IPS DF 4.7 (cell line): Measurements from ENCODE around the gene GRIN3B.

Experiments
- DNase-seq: peaks from one replicate; pipeline ENCODE4 v3.0.0-alpha.2; 2013; ENCODE audit warnings: low spot score; ENCODE audit errors: extremely low read depth

The GRIN3B gene

DNA sequence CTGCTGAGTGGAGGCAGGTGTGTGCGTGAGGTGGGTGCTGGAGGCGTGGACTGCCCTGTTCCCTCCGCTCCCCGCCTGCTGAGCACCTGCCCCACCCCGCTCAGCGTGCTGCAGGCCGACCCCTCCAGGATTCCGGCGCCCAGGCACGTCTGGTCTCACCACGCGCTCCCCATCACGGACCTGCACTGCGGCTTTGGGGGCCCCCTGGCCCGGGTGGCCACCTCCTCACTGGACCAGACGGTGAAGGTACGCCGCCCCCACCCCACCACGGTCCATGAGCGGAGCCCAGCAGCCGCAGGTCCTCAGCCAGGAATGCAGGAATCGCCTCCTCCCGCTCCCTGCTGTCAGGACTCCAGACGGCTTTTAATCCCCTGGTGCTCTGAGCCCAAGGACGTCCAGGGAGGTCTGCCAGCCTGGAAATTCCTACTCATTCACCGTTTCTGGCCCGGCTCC lies 10.1 kb upstream of the GRIN3B start:
- no peak for DNase-seq

DNA sequence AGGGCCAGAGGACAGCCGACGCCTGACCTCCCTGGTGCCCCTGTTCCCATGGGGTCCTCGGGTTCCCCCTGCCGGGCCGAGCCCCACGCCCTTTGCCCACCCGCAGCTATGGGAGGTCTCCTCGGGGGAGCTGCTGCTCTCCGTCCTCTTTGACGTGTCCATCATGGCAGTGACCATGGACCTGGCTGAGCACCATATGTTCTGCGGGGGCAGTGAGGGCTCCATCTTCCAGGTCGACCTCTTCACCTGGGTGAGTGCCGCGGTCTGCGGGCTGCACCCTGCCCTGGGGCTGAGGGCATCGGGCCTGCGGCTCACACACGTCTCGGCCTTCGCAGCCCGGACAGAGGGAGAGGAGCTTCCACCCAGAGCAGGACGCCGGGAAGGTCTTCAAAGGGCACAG lies 9.5 kb upstream of the GRIN3B start:
- no peak for DNase-seq

DNA sequence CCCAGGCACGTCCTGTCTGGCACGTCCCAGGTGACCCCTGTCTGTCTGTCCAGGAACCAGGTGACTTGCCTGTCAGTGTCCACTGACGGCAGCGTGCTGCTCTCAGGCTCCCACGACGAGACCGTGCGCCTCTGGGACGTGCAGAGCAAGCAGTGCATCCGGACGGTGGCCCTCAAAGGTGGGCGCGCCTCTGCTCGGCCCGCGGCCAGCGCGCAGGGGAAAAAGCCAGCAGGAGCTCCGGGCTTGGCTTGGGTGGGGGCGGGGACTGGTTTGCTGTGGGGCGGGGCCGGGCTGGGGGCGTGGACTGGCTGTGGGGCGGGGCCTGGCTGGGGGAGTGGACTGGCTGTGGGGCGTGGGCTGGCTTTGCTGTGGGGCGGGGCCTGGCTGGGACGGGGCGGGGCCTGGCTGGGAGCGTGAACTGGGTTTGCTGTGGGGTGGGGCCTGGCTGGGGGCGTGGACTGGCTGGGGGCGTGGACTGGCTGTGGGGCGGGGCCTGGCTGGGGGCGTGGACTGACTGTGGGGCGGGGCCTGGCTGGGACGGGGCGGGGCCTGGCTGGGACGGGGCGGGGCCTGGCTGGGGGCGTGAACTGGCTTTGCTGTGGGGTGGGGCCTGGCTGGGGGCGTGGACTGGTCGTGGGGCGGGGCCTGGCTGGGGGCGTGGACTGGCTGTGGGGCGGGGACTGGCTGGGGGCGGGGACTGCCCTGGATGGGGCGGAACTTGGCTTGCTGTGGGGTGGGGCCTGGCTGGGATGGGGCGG lies 8.9 kb upstream of the GRIN3B start:
- no peak for DNase-seq

DNA sequence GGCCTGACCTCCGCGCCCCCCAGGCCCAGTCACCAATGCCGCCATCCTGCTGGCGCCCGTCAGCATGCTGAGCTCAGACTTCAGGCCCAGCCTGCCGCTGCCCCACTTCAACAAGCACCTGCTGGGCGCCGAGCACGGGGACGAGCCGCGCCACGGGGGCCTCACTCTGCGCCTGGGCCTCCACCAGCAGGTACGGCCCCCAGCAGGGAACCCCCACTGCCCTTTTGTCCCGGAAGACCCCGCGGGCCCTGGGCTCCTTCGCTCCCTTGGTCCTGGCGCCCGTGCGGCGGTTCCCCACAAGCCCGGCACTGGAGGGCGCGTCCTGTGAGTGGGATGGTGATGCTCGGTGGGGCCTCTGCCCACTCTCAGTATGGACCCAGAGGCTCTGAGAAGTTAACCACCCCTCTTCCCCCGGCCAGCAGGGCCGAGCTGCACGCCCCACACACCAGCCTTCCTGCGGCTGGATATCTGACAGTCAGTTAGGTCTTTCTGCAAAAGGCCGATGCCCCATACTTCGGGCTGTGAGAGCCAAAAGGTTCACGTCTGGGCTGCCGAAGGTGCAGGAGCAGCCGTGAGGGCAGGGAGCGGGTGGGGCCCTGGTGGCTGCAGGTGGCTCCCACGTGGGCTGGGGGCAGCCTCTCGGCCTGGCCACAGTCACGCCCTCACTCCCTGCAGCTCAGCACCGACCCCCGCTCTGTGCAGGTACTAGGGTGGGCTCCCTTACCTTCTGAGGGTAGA lies 8.1 kb upstream of the GRIN3B start:
- DNase-seq = no peak

DNA sequence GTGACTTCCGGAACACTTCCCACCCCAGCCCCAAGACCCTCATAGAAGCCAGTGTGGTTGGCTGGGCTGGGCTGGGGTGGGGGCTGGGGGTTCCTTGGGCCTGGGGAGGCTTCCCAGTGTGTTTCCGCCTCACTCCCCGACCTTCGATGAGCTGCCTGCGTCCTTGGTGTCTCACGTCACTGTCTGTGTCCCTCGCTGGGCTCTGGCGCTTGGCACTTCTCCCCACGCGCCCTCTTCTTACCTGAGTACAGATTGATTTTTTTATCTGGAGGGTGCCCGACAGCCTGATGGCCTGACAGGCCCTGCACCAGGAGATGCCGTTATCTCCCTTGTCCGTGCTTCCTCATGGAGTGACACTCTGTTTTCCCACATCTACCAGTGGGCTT lies 7.6 kb upstream of the GRIN3B start:
- DNase-seq = no peak

DNA sequence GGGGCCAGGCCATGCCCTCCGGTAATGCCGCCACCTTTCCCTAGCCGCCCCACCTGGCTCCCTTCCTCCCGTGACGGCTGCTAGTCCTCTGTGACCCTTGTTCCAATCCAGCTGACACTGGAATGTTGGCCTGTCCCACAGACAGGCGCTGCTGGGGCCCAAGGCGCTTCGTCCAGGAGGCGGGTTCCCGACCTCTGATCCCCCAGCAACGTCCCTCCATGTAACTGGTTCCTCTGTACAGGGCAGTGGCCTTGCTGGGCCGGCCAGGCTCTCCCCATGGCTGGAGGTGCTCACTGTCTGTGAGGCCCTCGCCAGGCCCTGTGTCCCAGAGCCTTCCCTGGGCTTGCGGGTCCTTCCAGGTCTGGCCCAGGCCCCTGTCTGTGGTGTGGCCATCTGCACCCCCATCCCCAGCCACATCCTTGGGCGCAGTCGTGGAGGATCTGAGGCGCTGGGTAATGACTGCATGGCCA lies 6.8 kb upstream of the GRIN3B start:
- no peak for DNase-seq

DNA sequence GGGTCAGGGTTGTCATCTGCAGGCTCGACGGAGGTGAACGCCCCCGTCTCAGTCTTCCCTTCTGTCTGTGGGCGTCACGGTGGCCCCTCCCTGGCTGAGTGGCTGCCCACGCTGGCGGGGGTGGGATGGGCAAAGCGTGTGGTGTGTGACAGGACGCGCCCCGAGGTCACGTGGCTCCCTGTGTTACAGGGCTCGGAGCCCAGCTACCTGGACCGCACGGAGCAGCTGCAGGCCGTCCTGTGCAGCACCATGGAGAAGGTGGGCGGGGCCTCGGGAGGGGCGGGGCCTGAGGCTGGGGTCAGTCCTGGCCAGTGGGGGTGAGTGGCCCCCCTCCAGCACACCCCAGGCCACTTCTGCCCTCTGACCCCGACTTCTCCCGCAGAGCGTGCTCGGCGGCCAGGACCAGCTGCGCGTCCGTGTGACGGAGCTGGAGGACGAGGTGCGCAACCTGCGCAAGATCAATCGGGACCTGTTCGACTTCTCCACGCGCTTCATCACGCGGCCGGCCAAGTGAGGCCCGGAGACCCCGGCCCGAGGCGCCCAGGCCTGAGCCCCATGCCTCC lies 6.3 kb upstream of the GRIN3B start:
- no peak for DNase-seq

DNA sequence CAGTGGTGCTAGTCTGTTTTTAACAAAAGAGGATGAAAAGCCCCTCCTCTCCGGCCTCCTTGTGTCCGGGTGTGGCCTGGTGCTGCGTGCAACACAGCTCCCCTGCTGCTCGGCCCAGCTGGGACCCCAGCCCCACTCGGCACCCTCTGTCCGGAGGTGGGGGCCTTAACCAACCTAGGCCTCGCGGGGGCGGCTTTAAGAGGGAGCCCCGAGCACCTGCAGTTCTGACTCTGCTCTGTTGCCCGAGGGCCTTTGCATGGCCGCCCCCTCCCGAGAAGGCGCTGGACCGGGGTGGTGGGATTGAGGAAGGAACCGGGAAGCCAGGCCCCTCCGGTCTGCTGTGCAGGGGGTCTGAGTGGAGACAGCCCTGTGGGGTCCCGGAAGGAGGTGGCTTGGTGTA lies 5.7 kb upstream of the GRIN3B start:
- DNase-seq = no peak

DNA sequence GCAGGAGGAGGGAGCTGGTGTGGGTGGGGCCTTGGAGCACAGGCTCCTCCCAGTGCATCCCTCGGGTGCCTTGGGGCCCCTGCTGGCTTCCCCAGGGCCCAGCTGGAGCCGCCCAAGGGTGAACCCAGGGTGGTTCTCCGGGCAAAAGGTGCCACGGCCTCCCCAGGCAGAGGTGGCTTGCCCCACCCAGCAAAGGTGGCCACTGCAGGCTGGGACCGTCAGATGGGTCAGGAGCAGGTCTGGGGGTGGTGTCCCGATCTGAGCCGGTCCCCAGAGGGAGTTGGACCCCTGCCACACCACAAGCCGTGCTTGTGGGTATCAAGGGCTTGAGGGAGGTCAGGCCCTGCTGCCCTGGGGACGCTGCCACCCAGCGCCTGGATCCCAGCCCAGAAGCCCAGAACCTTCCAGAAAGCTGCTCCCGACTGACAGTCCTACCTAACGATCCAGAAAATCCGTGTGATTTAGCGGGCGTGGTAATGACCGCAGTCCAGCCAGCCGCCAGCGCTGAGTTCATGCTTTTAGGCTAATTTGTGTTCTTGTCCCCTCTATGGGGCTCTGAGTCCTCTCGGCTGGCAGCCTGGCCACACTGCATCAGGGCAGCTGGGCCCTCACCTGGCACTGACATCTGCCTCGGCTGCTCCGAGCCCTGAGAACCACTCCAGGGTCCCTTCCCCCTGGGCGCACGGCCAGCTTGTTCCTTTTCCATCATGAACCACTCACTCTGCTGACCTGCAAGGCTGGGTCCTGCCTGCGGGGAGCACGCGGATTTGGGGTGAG lies 5.0 kb upstream of the GRIN3B start:
- no peak for DNase-seq

DNA sequence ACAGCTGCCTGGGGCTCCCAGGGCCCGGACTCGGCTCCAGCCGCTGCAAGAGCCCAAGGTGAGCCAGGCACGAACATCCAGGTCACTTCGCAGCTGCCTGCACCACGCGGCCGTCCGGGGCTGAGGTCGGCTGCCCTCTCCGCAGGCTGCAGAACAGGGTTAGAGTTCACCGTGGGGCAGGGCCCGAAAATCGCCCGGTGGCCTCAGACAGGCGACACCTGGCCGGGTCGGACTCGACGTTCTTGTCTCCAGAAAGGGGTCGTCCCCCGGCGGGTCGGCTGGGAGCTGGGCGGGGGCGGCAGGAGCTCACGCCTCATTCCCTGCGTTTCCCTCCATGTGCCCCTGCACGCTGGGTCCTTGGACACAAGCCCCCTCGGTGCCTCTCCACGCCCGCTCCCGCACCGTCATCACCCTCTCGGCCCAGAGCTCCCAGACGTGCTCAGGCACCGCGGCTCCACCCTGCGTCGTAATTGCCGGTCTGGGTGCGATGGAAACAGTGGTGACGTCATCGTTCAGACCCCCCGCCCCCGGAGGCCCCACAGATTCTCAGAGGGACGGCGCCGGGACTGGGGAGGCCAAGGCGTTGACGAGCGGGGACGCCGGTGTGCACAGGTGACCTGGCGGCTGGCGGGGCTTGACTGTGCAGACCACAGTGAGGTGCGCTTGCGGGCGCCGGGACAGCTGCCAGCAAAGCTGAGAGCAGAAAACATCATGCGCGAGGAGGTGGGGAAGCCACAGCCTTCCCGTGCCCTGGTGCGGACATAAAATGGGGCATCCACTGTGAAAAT lies 4.0 kb upstream of the GRIN3B start:
- no peak for DNase-seq

DNA sequence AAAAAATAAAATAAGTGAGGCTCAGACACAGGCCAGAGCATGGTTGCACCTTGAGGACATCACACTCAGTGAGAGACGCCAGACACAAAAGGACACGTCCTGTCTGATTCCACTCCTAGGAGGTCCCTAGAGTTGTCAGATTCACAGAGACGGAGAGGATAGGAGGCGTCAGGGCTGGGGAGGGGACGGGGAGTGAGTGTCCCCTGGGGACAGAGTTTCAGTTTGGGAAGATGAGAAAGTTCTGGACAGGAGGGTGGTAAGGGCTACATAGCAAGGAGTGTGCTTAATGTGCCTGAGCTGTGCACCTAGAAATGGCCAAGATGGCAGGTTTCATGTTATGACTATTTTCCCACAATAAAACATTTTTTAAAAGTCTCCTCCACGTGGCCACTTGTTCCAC lies 2.2 kb upstream of the GRIN3B start:
- DNase-seq = no peak

DNA sequence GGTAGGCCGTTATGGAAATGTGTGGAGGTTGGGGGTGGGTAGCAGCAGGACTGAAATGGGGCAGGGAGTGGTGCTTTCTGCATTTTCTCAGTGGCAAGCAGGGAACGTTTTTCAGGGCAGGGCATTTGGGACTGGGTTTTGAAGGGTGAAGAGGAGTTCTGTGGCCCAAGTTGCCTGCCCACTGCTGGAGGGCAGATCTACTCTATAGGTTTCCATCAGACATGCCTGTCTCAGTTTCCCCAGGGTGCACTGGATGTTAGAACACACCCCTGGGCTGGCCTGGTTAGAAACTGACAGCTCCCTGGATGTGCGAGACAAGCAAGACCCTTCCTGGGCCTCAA lies 870 bp upstream of the GRIN3B start:
- no peak for DNase-seq

DNA sequence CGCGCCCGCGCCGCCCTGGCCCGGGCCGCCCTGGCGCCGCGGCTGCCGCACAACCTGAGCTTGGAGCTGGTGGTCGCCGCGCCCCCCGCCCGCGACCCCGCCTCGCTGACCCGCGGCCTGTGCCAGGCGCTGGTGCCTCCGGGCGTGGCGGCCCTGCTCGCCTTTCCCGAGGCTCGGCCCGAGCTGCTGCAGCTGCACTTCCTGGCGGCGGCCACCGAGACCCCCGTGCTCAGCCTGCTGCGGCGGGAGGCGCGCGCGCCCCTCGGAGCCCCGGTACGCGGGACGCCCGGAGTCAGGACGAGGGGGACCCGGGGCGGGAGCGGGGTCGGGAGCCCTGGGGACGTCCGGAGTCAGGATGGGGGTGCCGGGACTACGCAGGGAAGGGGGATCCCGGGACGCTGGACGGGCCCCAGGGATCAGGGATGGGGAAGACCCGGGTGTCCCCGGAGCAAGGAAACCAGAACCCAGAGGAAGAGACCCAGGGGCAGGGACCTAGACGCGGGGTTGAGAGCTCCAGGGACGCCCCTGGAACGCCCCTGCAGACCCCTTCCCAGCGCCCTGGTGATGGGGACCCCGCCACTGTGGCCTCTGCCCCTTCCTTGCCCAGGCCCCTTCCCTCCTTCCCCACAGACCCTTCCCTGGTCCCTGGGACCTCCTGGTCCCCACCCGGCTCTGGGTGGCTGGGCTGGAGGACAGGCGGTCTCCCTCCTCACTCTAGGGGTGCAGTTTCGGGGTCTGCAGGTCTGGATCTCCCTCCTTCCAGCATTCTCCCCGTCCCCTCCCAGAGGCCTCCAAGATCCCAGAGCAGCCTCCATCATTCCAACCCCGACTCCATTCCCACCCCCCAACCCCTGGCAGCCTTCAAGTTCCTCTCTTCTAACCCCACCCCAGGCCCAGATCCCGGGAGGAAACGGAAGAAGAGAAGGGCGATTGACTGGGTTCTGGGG lies 645 bp downstream of the GRIN3B start:
- DNase-seq = no peak

DNA sequence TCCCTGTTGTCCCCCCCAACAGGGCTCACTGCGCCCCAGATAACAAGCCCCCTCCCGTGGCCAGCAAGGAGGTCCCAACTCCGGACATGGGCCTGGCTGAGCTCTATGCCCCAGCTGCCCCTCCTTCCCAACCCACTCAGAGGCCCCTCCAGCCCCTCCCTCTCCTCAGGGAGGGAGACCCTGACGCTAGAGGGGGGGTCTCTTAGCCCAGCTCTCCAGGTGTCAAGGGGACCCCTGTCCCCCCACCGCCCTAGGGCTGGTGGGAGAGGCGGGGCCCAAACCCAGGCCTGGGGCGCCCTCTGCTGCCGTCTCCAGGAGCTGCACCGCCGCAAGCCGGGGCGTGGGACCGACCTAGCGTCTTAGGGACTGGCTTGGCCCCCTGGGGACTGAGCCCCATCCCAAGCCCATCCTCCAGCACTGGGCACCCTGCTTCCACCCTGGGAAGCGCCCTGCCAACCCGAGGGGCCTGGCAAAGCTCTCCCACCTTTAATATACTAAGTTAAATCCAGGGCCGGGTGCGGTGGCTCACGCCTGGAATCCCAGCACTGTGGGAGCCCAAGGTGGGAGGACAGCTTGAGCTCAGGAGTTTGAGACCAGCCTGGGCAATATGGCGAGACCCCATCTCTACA lies 1.4 kb downstream of the GRIN3B start:
- DNase-seq = no peak

DNA sequence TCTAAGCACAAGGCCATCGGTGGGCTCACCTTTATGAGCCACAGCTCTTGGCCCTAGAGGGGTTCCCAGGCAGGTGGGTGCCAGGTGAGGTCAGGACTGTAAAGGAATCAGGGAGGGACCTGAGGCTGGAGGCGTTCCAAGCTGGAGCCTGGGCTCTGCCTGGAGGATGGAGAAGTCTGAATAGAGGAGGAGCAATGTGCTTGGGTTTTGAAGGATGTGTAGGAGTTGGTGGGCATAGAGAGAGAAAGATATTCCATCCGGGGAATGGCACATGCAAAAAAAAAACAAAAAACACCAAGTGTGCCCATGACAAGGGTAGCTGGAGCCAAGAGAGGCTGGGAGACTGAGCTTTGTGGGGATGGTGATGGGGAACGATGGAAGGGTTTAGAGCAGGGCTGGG lies 2.4 kb downstream of the GRIN3B start:
- no peak for DNase-seq

DNA sequence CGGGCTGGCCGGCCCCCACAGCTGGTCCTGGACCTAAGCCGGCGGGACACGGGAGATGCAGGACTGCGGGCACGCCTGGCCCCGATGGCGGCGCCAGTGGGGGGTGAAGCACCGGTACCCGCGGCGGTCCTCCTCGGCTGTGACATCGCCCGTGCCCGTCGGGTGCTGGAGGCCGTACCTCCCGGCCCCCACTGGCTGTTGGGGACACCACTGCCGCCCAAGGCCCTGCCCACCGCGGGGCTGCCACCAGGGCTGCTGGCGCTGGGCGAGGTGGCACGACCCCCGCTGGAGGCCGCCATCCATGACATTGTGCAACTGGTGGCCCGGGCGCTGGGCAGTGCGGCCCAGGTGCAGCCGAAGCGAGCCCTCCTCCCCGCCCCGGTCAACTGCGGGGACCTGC lies 3.1 kb downstream of the GRIN3B start:
- no peak for DNase-seq

DNA sequence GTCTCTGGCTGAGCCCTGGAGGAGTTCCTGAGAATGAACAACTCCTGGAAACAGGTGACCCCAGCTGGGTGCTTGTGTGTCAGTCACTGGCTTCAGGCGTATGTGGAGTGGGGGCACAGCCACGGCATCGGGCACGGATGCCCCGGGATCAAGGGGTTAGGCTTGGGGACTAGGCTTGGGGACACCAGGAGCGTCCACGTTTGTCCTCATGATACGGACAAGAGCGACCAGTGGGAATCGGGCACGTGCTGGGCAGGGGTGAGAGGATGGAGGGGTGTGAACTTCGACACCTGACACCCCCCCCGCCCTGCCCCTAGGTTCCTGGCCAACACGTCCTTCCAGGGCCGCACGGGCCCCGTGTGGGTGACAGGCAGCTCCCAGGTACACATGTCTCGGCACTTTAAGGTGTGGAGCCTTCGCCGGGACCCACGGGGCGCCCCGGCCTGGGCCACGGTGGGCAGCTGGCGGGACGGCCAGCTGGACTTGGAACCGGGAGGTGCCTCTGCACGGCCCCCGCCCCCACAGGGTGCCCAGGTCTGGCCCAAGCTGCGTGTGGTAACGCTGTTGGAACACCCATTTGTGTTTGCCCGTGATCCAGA lies 4.1 kb downstream of the GRIN3B start:
- DNase-seq = no peak

DNA sequence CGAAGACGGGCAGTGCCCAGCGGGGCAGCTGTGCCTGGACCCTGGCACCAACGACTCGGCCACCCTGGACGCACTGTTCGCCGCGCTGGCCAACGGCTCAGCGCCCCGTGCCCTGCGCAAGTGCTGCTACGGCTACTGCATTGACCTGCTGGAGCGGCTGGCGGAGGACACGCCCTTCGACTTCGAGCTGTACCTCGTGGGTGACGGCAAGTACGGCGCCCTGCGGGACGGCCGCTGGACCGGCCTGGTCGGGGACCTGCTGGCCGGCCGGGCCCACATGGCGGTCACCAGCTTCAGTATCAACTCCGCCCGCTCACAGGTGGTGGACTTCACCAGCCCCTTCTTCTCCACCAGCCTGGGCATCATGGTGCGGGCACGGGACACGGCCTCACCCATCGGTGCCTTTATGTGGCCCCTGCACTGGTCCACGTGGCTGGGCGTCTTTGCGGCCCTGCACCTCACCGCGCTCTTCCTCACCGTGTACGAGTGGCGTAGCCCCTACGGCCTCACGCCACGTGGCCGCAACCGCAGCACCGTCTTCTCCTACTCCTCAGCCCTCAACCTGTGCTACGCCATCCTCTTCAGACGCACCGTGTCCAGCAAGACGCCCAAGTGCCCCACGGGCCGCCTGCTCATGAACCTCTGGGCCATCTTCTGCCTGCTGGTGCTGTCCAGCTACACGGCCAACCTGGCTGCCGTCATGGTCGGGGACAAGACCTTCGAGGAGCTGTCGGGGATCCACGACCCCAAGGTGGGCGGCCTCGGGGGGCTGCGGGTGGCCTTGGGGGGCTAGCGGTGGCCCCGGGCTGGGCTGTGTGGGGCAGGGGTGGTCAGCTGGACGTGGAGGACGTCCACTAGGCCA lies 4.8 kb downstream of the GRIN3B start:
- no peak for DNase-seq
